Measurements from ENCODE around the gene PASK. TPM values are rescaled to one million over a fixed set of nuclear protein-coding genes. Genes with fewer than 3 reads are reported as not detected.

The PASK gene
- total RNA-seq, 2 experiments from 2014 or later: 26.8 to 84.3 TPM

- CTCF ChIA-PET (ENCODE audit: unreplicated experiment): no interaction called here
- intact Hi-C loops (cut with micrococcal nuclease; ENCODE audit: unreplicated experiment): no loop called here
- DNase-seq (ENCODE audit: low spot score): no peak
- no peak overlapping the region for H2AFZ ChIP-seq (ENCODE audit: low read length)
- H3K36me3 ChIP-seq (ENCODE audit: insufficient read depth, low read length): no peaks in the 10 kb centered on the region
- H3K4me2 ChIP-seq (ENCODE audit: low read length): no peak overlapping the region
- POLR2A ChIA-PET: interaction anchor here (1.2 kb wide), 1 partner anchor 8 kb away, joined by 3 read pairs; no protein-coding TSS in a partner anchor
- no peaks in the 10 kb centered on the region for H3K79me2 ChIP-seq (ENCODE audit: insufficient read depth, low read depth, low read length)
- no TSS peak for BruUV-seq (replicated peaks)
- no peaks in the 10 kb centered on the region for H3K4me1 ChIP-seq (ENCODE audit: insufficient read depth, low read length, poor library complexity, severe bottlenecking)
- H3K9me3 ChIP-seq (ENCODE audit: low read length): no peaks in the 10 kb centered on the region
- no peak overlapping the region for H3K4me3 ChIP-seq (ENCODE audit: low read depth, low read length, poor library complexity, severe bottlenecking)
- no peaks in the 10 kb centered on the region for H3K9me2 ChIP-seq (ENCODE audit: insufficient read depth, low read length)
- H3K27ac ChIP-seq (ENCODE audit: low read depth, low read length, poor library complexity, severe bottlenecking): no peak overlapping the region
- TF ChIP-seq CTCF (conservative IDR thresholded peaks at IDR 0.05; ENCODE audit: low read length) (no peak), EZH2phosphoT487 (IDR thresholded peaks at IDR 0.05; ENCODE audit: borderline replicate concordance, low read depth, low read length) (no peak)
- no peaks in the 10 kb centered on the region; the same call in 1 of the 2 replicates for H4K20me1 ChIP-seq (ENCODE audit: insufficient read depth, low read length)
Measured at GRCh38 chr2:241068942-241069810, 80.1 kb downstream of the PASK start.

- Histone ChIP-seq H2AFZ (ENCODE audit: low read length) (no peak overlapping the region), H4K20me1 (ENCODE audit: insufficient read depth, low read length) (no peaks in the 10 kb centered on the region; the same call in 1 of the 2 replicates), H3K4me1 (ENCODE audit: insufficient read depth, low read length, poor library complexity, severe bottlenecking) (no peaks in the 10 kb centered on the region), H3K9me2 (ENCODE audit: insufficient read depth, low read length) (no peaks in the 10 kb centered on the region), H3K4me2 (ENCODE audit: low read length) (no peak overlapping the region), H3K9me3 (ENCODE audit: low read length) (no peaks in the 10 kb centered on the region), H3K4me3 (ENCODE audit: low read depth, low read length, poor library complexity, severe bottlenecking) (no peak overlapping the region), H3K36me3 (ENCODE audit: insufficient read depth, low read length) (no peaks in the 10 kb centered on the region), H3K79me2 (ENCODE audit: insufficient read depth, low read depth, low read length) (no peaks in the 10 kb centered on the region), H3K27ac (ENCODE audit: low read depth, low read length, poor library complexity, severe bottlenecking) (no peak overlapping the region)
- ChIA-PET POLR2A (interaction anchor here (1.2 kb wide), 1 partner anchor 9 kb away, joined by 3 read pairs; no protein-coding TSS in a partner anchor), CTCF (ENCODE audit: unreplicated experiment) (no interaction called here)
- no peak for TF ChIP-seq CTCF (conservative IDR thresholded peaks at IDR 0.05; ENCODE audit: low read length)
- no peak for TF ChIP-seq EZH2phosphoT487 (IDR thresholded peaks at IDR 0.05; ENCODE audit: borderline replicate concordance, low read depth, low read length)
- intact Hi-C loops (cut with micrococcal nuclease; ENCODE audit: unreplicated experiment): no loop called here
- DNase-seq (ENCODE audit: low spot score): no peak
- no TSS peak for BruUV-seq (replicated peaks)
Measured at GRCh38 chr2:241068136-241068941, 80.9 kb downstream of the PASK start.
